SK-N-SH (cell line): ENCODE results near the gene BCAS4. TPM values are rescaled to one million over a fixed set of nuclear protein-coding genes. Genes with fewer than 3 reads are reported as not detected.

Experiments
- CTCF ChIA-PET: fragments of 300-600, 350-600 bp; formaldehyde crosslinking; extraction: SDS; loops from one replicate; lab custom pipeline; 2021; lab: Yijun Ruan, JAX
- POLR2A ChIA-PET: fragments of 350-600 bp; sonication (Branson Sonifier 250); formaldehyde crosslinking; extraction: SDS; loops from one replicate; lab custom pipeline; 2020; ENCODE audit warnings: antibody characterized with exemption, inconsistent platforms; lab: Yijun Ruan, JAX
- DNase-seq: peaks from one replicate; pipeline ENCODE4 v3.0.0; 2012
- H2AFZ ChIP-seq: fragments of 200-600 bp; sonication (generic); 2 replicates; pipeline ENCODE4 v1.8.1; 2016; ENCODE audit warnings: antibody characterized with exemption, mild to moderate bottlenecking, low read depth
- H3F3A ChIP-seq: fragments of 200-600 bp; sonication (generic); replicated peaks from 2 replicates; pipeline ENCODE3; 2016; ENCODE audit warnings: antibody characterized with exemption, mild to moderate bottlenecking; ENCODE audit not compliant: insufficient read depth
- H3K27ac ChIP-seq, 2 experiments: fragments of 200-500 bp in 1 of 2; fragments of 200-600 bp in 1 of 2; sonication (Bioruptor generic) in 1 of 2; sonication (generic), shearing (Covaris generic) in 1 of 2; 2 replicates each; pipeline versions ENCODE4 v1.5.1 to v1.6.1; 2014 to 2016; ENCODE audit warnings: low read depth in 2 of 2, inconsistent platforms in 1 of 2, low read length in 1 of 2, mild to moderate bottlenecking in 1 of 2, mixed read lengths in 1 of 2
- H3K27me3 ChIP-seq: fragments of 200-600 bp; sonication (generic), shearing (Covaris generic); 2 replicates; pipeline ENCODE4 v1.6.1; 2016; ENCODE audit warnings: mixed run types; ENCODE audit not compliant: insufficient read depth
- H3K36me3 ChIP-seq, 2 experiments: fragments of 200-500 bp in 1 of 2; fragments of 200-600 bp in 1 of 2; sonication (Bioruptor generic) in 1 of 2; sonication (generic) in 1 of 2; replicated peaks in 1 of 2; 2 replicates each; pipeline versions ENCODE3 to v1.5.1; 2014 to 2016; ENCODE audit warnings: low read length in 1 of 2, mild to moderate bottlenecking in 1 of 2; ENCODE audit not compliant: insufficient read depth in 2 of 2, control insufficient read depth in 1 of 2
- H3K4me1 ChIP-seq, 2 experiments: fragments of 200-500 bp in 1 of 2; fragments of 200-600 bp in 1 of 2; sonication (Bioruptor generic) in 1 of 2; sonication (generic), shearing (Covaris generic) in 1 of 2; 2 replicates each; pipeline versions ENCODE4 v1.5.1 to v1.6.1; 2014 to 2016; ENCODE audit warnings: low read depth in 1 of 2, low read length in 1 of 2, mixed run types in 1 of 2; ENCODE audit not compliant: insufficient read depth in 2 of 2, control insufficient read depth in 1 of 2
- H3K4me2 ChIP-seq: fragments of 200-600 bp; sonication (generic), shearing (Covaris generic); 2 replicates; pipeline ENCODE4 v1.6.1; 2017; ENCODE audit warnings: mixed run types
- H3K4me3 ChIP-seq, 2 experiments: fragments of 200-500 bp in 1 of 2; fragments of 200-600 bp in 1 of 2; sonication (Bioruptor generic) in 1 of 2; sonication (generic), shearing (Covaris generic) in 1 of 2; 2 replicates each; pipeline versions ENCODE4 v1.5.1 to v1.8.1; 2014 to 2016; ENCODE audit warnings: low read depth in 2 of 2, inconsistent platforms in 1 of 2, low read length in 1 of 2, mild to moderate bottlenecking in 1 of 2, mixed read lengths in 1 of 2, moderate library complexity in 1 of 2
- H3K79me2 ChIP-seq: fragments of 200-600 bp; sonication (generic); 2 replicates; pipeline ENCODE4 v1.8.1; 2017; ENCODE audit warnings: mild to moderate bottlenecking; ENCODE audit not compliant: insufficient read depth
- H3K9ac ChIP-seq: fragments of 200-600 bp; sonication (generic); 2 replicates; pipeline ENCODE4 v1.6.1; 2017; ENCODE audit warnings: mixed run types
- H3K9me2 ChIP-seq: fragments of 200-600 bp; sonication (generic); 2 replicates; pipeline ENCODE4 v1.6.1; 2017; ENCODE audit warnings: mixed run types
- H3K9me3 ChIP-seq: fragments of 200-600 bp; sonication (generic); 2 replicates; pipeline ENCODE4 v1.6.1; 2017; ENCODE audit warnings: mixed run types, mild to moderate bottlenecking, moderate library complexity
- H4K20me1 ChIP-seq: fragments of 200-600 bp; sonication (generic); 2 replicates; pipeline ENCODE4 v1.6.1; 2017; ENCODE audit warnings: mild to moderate bottlenecking, mixed run types; ENCODE audit not compliant: insufficient read depth
- CHD2 ChIP-seq: fragments of 150-350 bp; IDR thresholded peaks from 2 replicates; pipeline ENCODE4 v1.6.1; 2018; ENCODE audit warnings: low read length; ENCODE audit not compliant: partially characterized antibody
- CTCF ChIP-seq: fragments of 200-600 bp; sonication (generic); IDR thresholded peaks from 2 replicates; pipeline ENCODE4 v1.6.1; 2017; ENCODE audit warnings: antibody characterized with exemption, mild to moderate bottlenecking, moderate library complexity
- ELF1 ChIP-seq: IDR thresholded peaks from 2 replicates; pipeline ENCODE4 v1.4.0; 2012
- EZH2phosphoT487 ChIP-seq: fragments of 200-600 bp; sonication (generic); IDR thresholded peaks from 2 replicates; pipeline ENCODE4 v1.6.1; 2017; ENCODE audit warnings: low read depth, mixed run types, mild to moderate bottlenecking, antibody characterized with exemption, moderate library complexity, borderline replicate concordance
- FOSL2 ChIP-seq: IDR thresholded peaks from 2 replicates; pipeline ENCODE4 v1.4.0; 2012; ENCODE audit warnings: low read depth, mild to moderate bottlenecking, moderate library complexity, borderline replicate concordance
- FOXJ3 ChIP-seq: sonication (generic); formaldehyde crosslinking; IDR thresholded peaks from 2 replicates; pipeline ENCODE4 v1.5.1; 2020; ENCODE audit warnings: mild to moderate bottlenecking, missing genetic modification reagents
- FOXM1 ChIP-seq: IDR thresholded peaks from 2 replicates; pipeline ENCODE4 v1.4.0; 2012; ENCODE audit warnings: low read depth, mild to moderate bottlenecking
- GABPA ChIP-seq: IDR thresholded peaks from 2 replicates; pipeline ENCODE4 v1.4.0; 2012; ENCODE audit warnings: low read depth, mild to moderate bottlenecking
- GATA2 ChIP-seq: sonication (generic); formaldehyde crosslinking; IDR thresholded peaks from 2 replicates; pipeline ENCODE4 v1.5.0; 2020; ENCODE audit warnings: mild to moderate bottlenecking, missing genetic modification reagents
- JUND ChIP-seq: IDR thresholded peaks from 2 replicates; pipeline ENCODE4 v1.4.0; 2012
- MAX ChIP-seq: IDR thresholded peaks from 2 replicates; pipeline ENCODE4 v1.4.0; 2012; ENCODE audit warnings: low read depth
- MEF2A ChIP-seq: IDR thresholded peaks from 2 replicates; pipeline ENCODE4 v1.4.0; 2012; ENCODE audit warnings: low read depth, borderline replicate concordance
- RAD21 ChIP-seq: IDR thresholded peaks from 2 replicates; pipeline ENCODE4 v1.6.1; 2012; ENCODE audit warnings: mild to moderate bottlenecking, low read length
- RCOR1 ChIP-seq: fragments of 150-350 bp; IDR thresholded peaks from 2 replicates; pipeline ENCODE4 v1.6.1; 2017; ENCODE audit warnings: antibody characterized with exemption, low read length
- REST ChIP-seq: IDR thresholded peaks from 2 replicates; pipeline ENCODE4 v1.6.1; 2012; ENCODE audit warnings: mild to moderate bottlenecking, low read depth, low read length, moderate library complexity
- SIN3A ChIP-seq: IDR thresholded peaks from 2 replicates; pipeline ENCODE4 v1.6.1; 2012; ENCODE audit warnings: low read depth, mild to moderate bottlenecking, low read length, moderate library complexity, borderline replicate concordance
- SMC3 ChIP-seq: IDR thresholded peaks from 2 replicates; pipeline ENCODE4 v1.6.1; 2012; ENCODE audit warnings: low read depth, low read length, improper control_type of control experiment
- TAF1 ChIP-seq: IDR thresholded peaks from 2 replicates; pipeline ENCODE4 v1.6.1; 2012; ENCODE audit warnings: low read depth, mild to moderate bottlenecking, low read length, moderate library complexity, borderline replicate concordance
- TEAD4 ChIP-seq: IDR thresholded peaks from 2 replicates; pipeline ENCODE4 v1.4.0; 2012; ENCODE audit warnings: mild to moderate bottlenecking, borderline replicate concordance; ENCODE audit not compliant: insufficient read depth
- WGBS: methylation state at CpG from one replicate; pipeline ENCODE4 v1.1.6; 2017; ENCODE audit warnings: low lambda C conversion rate; 5-methylcytosine and 5-hydroxymethylcytosine counted together
- polyA plus RNA-seq, 3 experiments: library from polyadenylated mRNA; depleted of rRNA; stranded (reverse); fragments of >200 nt; gene quantifications; 2 replicates each; pipeline ENCODE4 v1.2.3, GENCODE V29; 2012

Gene BCAS4
- polyA plus RNA-seq, 1 of the 3 experiments (the other 2 are of a cell fraction), result 43.8 TPM

GRCh38 chr20:50797142-50797541, 2.3 kb downstream of the BCAS4 start:
- Histone ChIP-seq H3K27ac (no peak overlapping the region), H3K9ac (no peak overlapping the region), H3F3A (peaks cover 10% of the 10 kb centered on the region)

More at GRCh38 chr20:50797142-50797541, 2.3 kb downstream of the BCAS4 start:
- H2AFZ ChIP-seq, result no peak overlapping the region
- H3K4me2 ChIP-seq, result no peak overlapping the region
- peaks cover 0 to 5% of the 10 kb centered on the region in 2 experiments; a peak in 3 of 4 replicates for H3K4me1 ChIP-seq
- no peaks in the 10 kb centered on the region for H3K9me3 ChIP-seq
- 95% methylated on average over 4 of the region's 4 CpGs for WGBS
- H3K9me2 ChIP-seq, result no peaks in the 10 kb centered on the region
- no peak for DNase-seq
- peaks cover 24% of the 10 kb centered on the region for H3K79me2 ChIP-seq
- H3K27me3 ChIP-seq, result no peaks in the 10 kb centered on the region
- H3K4me3 ChIP-seq, result no peak overlapping the region
- POLR2A ChIA-PET, result no interaction called here
- H3K36me3 ChIP-seq, result no peaks in the 10 kb centered on the region
- no peaks in the 10 kb centered on the region for H4K20me1 ChIP-seq
- CTCF ChIA-PET, result no interaction called here
- TF ChIP-seq RCOR1 (no peak), RAD21 (no peak), FOXJ3 (CRISPR knock-in tag) (no peak), ELF1 (no peak), CHD2 (no peak), GABPA (no peak), REST (no peak), TAF1 (no peak), SMC3 (no peak), FOXM1 (no peak), FOSL2 (no peak), TEAD4 (no peak), JUND (no peak), GATA2 (CRISPR knock-in tag) (no peak), CTCF (no peak), MAX (no peak), MEF2A (no peak), EZH2phosphoT487 (no peak), SIN3A (no peak)
